Chondrocyte (in vitro differentiated cells): ENCODE data around the gene FIGNL1. TPM values are rescaled to one million over a fixed set of nuclear protein-coding genes. Genes with fewer than 3 reads are reported as not detected.
"Not testable (repeated sequence)": the region's sequence is repeated elsewhere in the genome, so short reads cannot be mapped to it uniquely, and the experiment has no call there.

Source experiments
- DNase-seq: peaks from one replicate; pipeline ENCODE4 v3.0.0; 2021; ENCODE audit warnings: mixed read lengths, low spot score
- H3K27ac Mint-ChIP-seq: one replicate; pipeline ENCODE4 v1.8.0; 2021; ENCODE audit warnings: mild to moderate bottlenecking, moderate library complexity, mixed read lengths; ENCODE audit not compliant: unreplicated experiment
- H3K27me3 Mint-ChIP-seq: 2 replicates; pipeline ENCODE4 v1.8.0; 2021; ENCODE audit warnings: low read depth, mixed read lengths
- H3K36me3 Mint-ChIP-seq: 2 replicates; pipeline ENCODE4 v1.8.0; 2021; ENCODE audit warnings: low read depth, mixed read lengths
- H3K4me1 Mint-ChIP-seq: 2 replicates; pipeline ENCODE4 v1.8.0; 2021; ENCODE audit warnings: low read depth, mild to moderate bottlenecking, mixed read lengths
- H3K4me3 Mint-ChIP-seq: one replicate; pipeline ENCODE4 v1.8.0; 2021; ENCODE audit warnings: mild to moderate bottlenecking, moderate library complexity, mixed read lengths; ENCODE audit not compliant: unreplicated experiment
- H3K9me3 Mint-ChIP-seq: 2 replicates; pipeline ENCODE4 v1.8.0; 2021; ENCODE audit warnings: low read depth, mixed read lengths
- total RNA-seq: library from RNA; stranded (reverse); gene quantifications from 3 replicates; pipeline ENCODE4 v1.2.1, GENCODE V29; 2021
- TF ChIP-seq, protein P1 (sequence below): fragments of 200-600 bp; sonication (generic); IDR thresholded peaks from 2 replicates; pipeline ENCODE4 v1.5.0; 2021; ENCODE audit warnings: antibody characterized with exemption, mild to moderate bottlenecking, moderate library complexity

The FIGNL1 gene
- total RNA-seq, 1 donor from 2014 or later = 6.8 TPM

DNA sequence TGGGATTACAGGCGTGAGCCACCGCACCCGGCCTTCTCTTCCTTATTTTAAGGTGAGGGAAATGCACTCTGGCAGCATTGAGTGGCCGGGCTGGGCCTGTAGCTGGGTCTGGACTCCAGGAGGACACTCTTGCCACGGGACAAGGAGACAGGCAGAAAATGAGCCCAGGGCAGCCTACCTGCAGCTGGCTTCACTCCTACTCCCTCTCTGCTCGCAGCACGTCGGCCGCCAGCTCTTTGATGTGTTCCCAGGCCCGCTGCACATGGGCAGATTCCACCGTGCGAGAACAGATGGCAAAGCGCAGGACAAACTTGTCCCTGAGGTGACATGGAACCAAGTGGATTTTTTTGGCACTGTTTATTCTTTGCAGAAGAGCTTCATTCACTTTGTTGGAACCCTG is 12.9 kb upstream of the FIGNL1 start:
- no peak overlapping the region for H3K27ac Mint-ChIP-seq
- H3K36me3 Mint-ChIP-seq = no peaks in the 10 kb centered on the region
- TF ChIP-seq, protein P1, sequence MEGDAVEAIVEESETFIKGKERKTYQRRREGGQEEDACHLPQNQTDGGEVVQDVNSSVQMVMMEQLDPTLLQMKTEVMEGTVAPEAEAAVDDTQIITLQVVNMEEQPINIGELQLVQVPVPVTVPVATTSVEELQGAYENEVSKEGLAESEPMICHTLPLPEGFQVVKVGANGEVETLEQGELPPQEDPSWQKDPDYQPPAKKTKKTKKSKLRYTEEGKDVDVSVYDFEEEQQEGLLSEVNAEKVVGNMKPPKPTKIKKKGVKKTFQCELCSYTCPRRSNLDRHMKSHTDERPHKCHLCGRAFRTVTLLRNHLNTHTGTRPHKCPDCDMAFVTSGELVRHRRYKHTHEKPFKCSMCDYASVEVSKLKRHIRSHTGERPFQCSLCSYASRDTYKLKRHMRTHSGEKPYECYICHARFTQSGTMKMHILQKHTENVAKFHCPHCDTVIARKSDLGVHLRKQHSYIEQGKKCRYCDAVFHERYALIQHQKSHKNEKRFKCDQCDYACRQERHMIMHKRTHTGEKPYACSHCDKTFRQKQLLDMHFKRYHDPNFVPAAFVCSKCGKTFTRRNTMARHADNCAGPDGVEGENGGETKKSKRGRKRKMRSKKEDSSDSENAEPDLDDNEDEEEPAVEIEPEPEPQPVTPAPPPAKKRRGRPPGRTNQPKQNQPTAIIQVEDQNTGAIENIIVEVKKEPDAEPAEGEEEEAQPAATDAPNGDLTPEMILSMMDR = no peak
- peaks cover 24% of the 10 kb centered on the region for H3K27me3 Mint-ChIP-seq
- no peak for DNase-seq
- peaks cover 6% of the 10 kb centered on the region for H3K4me1 Mint-ChIP-seq
- no peak overlapping the region for H3K4me3 Mint-ChIP-seq
- H3K9me3 Mint-ChIP-seq = no peaks in the 10 kb centered on the region

DNA sequence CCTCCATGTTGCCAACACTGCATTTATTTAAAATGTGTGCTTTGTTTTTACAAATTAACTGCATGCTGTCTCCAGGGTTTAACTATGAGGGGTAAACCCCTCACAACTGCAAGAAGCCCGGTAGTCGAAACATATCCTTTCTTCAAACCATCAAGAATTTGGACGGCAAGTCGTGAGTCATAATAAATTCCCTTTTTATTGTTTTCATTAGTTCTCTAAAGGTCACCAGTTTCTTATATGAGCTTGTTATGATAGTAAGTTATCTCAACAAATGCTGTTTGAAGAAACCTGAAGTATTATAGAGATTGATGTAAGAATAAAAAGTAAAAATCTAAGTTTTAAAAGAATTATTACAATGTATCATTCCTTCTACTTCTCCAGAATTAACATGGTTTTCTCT is 12.2 kb upstream of the FIGNL1 start:
- no peak for DNase-seq
- H3K4me1 Mint-ChIP-seq = peaks cover 3% of the 10 kb centered on the region
- peaks cover 25% of the 10 kb centered on the region for H3K27me3 Mint-ChIP-seq
- H3K9me3 Mint-ChIP-seq = no peaks in the 10 kb centered on the region
- H3K27ac Mint-ChIP-seq = no peak overlapping the region
- TF ChIP-seq, protein P1 = no peak
- H3K36me3 Mint-ChIP-seq = no peaks in the 10 kb centered on the region
- no peak overlapping the region for H3K4me3 Mint-ChIP-seq

- H3K4me1 Mint-ChIP-seq = peaks cover 3% of the 10 kb centered on the region
These were observed 11.5 kb upstream of the FIGNL1 start for GRCh38 chr7:50461695-50462094.

GRCh38 chr7:50459183-50459582 is 9.0 kb upstream of the FIGNL1 start:
- not testable (repeated sequence) for DNase-seq, H3K27ac Mint-ChIP-seq, H3K36me3 Mint-ChIP-seq, H3K4me3 Mint-ChIP-seq, H3K4me1 Mint-ChIP-seq, H3K9me3 Mint-ChIP-seq
- H3K27me3 Mint-ChIP-seq = peaks cover 35% of the 10 kb centered on the region

More at GRCh38 chr7:50461695-50462094, 11.5 kb upstream of the FIGNL1 start:
- Mint-ChIP-seq H3K27ac (no peak overlapping the region), H3K9me3 (no peaks in the 10 kb centered on the region), H3K4me3 (no peak overlapping the region), H3K36me3 (no peaks in the 10 kb centered on the region), H3K27me3 (peaks cover 23% of the 10 kb centered on the region)
- TF ChIP-seq, protein P1 = no peak
- DNase-seq = no peak

DNA sequence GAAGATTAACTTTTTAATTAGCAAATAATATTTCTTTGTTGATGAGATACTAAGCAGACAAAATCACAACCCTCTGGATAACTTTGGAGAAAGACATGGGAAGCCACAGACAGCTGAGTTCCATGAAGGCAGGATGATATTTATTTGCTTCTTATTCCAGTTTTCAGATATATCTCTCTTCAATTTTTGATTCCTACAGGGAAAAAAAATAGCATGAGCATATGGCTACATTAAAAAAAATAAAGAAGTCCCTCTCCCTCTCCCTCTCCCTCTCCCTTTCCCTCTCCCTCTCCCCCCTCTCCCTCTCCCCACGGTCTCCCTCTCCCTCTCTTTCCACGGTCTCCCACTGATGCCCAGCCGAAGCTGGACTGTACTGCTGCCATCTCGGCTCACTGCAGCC is 8.5 kb upstream of the FIGNL1 start:
- H3K27ac Mint-ChIP-seq, DNase-seq, H3K4me1 Mint-ChIP-seq: not testable (repeated sequence)

DNA sequence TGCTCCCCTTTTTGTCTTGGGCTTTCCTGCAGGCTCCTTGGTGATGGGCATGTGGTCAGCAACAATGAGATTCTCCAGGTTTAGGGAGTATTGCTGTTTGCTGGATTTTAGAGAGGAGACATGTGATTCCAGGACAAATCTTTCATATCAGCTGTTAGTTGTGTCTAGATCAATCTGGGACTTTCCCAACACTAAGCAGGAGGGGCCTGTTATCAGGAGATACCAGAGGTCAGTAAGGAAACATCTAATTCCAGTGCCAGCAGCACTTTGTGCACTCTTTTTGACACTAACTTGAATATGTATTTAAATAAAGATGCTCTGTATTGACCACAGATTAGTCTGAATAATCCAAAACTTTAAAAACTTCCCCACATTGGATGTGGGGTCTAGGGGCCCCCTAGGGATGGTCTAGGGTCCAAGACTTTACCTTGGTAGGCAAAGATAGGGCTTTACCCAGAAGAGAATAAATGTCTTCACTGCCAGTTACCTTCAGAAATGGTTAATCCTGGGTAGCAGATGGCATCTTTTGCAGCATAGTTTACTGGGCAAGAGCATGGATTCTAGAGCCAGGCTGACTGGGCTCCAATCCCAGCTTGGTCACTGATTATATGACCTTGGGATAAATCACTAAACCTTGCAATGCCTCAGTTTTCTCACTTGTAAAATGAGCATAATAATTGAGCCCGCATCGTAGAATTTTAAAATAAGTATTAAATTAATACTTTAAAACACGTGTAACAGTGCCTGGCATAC is 6.4 kb upstream of the FIGNL1 start:
- Mint-ChIP-seq H3K27ac (no peak overlapping the region), H3K4me1 (no peaks in the 10 kb centered on the region), H3K36me3 (no peaks in the 10 kb centered on the region), H3K27me3 (peaks cover 45% of the 10 kb centered on the region), H3K9me3 (no peaks in the 10 kb centered on the region), H3K4me3 (no peak overlapping the region)
- DNase-seq = no peak
- TF ChIP-seq, protein P1 = no peak

More for the DNA sequence above, 8.5 kb upstream of the FIGNL1 start:
- peaks cover 39% of the 10 kb centered on the region for H3K27me3 Mint-ChIP-seq
- not testable (repeated sequence) for H3K9me3 Mint-ChIP-seq, H3K36me3 Mint-ChIP-seq, H3K4me3 Mint-ChIP-seq
